ENCODE measurements around the gene TRPV3. TPM values are rescaled to one million over a fixed set of nuclear protein-coding genes. Genes with fewer than 3 reads are reported as not detected.

Gene TRPV3
- total RNA-seq, 1 donor from 2014 or later: 0.27 TPM

DNA sequence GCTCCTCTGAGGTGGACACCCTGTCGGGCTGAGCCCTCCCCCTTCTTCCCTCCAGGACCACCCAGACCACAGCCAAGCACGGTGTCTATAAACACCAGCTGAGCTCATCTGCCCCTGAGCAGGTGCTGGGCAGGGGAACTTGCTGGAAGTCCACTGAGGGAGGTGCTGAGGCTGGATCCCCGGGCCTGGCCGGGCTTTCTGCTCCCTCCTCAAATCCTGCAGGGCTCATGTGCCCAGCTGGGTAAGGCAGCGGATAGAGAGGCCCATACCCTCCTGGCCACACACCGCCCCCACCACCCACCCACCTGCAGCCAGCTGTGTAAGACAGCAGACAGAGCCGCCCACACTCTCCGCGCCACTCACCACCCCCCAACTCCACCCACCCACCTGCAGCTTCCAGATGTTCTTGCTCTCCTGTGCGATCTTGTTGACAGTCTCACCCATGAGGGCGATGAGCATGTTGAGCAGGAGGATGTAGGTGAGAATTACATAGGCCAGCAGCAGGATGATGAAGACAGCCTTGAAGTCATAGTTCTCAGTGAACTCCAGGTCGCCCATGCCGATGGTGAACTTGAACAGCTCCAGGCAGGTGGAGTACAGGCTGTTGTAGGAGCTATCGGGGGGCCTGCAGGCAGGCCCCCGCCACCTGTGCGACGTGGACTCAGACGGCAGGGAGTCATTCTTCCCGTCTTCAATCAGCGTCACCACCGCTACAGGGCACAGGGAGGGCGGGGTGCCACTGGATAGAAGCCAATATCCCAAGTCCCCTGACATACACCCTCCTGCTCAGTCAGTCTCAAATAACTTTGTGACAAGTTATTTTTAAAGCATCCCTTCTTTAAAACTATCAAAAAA, 15.9 kb upstream of the TRPV3 start:
- no peaks in the 10 kb centered on the region for H3K4me1 Mint-ChIP-seq (ENCODE audit: low read depth)
- H3K9me3 Mint-ChIP-seq (ENCODE audit: low read depth): no peaks in the 10 kb centered on the region
- TF ChIP-seq, protein P1, sequence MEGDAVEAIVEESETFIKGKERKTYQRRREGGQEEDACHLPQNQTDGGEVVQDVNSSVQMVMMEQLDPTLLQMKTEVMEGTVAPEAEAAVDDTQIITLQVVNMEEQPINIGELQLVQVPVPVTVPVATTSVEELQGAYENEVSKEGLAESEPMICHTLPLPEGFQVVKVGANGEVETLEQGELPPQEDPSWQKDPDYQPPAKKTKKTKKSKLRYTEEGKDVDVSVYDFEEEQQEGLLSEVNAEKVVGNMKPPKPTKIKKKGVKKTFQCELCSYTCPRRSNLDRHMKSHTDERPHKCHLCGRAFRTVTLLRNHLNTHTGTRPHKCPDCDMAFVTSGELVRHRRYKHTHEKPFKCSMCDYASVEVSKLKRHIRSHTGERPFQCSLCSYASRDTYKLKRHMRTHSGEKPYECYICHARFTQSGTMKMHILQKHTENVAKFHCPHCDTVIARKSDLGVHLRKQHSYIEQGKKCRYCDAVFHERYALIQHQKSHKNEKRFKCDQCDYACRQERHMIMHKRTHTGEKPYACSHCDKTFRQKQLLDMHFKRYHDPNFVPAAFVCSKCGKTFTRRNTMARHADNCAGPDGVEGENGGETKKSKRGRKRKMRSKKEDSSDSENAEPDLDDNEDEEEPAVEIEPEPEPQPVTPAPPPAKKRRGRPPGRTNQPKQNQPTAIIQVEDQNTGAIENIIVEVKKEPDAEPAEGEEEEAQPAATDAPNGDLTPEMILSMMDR (IDR thresholded peaks at IDR 0.05): no peak
- no peak overlapping the region for H3K27ac Mint-ChIP-seq (ENCODE audit: unreplicated experiment)
- H3K36me3 Mint-ChIP-seq (ENCODE audit: low read depth): peaks cover 4% of the 10 kb centered on the region
- no peaks in the 10 kb centered on the region for H3K27me3 Mint-ChIP-seq (ENCODE audit: low read depth)
- DNase-seq (ENCODE audit: low spot score): no peak
- H3K4me3 Mint-ChIP-seq (ENCODE audit: unreplicated experiment): no peak overlapping the region

DNA sequence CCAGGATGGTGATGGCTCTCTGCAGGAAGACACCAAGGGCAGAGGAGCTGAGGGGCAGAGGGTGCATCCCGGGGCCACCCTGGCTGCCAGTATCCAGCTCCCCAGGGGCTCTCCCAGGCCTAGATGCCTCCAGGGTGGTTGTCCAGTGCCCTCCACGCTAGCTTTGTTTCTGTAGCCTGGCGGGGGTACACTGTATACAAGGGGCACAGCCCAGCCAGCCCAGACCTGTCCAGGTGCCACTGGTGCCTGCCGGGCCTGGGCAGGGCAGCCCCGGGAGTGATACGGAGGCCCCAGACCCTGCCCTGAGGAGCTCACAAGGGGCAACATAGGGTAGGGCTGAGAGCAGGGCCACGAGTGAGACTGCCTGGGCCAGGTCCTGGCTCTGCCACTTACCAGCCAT, 14.6 kb upstream of the TRPV3 start:
- Mint-ChIP-seq H3K27ac (ENCODE audit: unreplicated experiment) (no peak overlapping the region), H3K36me3 (ENCODE audit: low read depth) (peaks cover 5% of the 10 kb centered on the region)

DNA sequence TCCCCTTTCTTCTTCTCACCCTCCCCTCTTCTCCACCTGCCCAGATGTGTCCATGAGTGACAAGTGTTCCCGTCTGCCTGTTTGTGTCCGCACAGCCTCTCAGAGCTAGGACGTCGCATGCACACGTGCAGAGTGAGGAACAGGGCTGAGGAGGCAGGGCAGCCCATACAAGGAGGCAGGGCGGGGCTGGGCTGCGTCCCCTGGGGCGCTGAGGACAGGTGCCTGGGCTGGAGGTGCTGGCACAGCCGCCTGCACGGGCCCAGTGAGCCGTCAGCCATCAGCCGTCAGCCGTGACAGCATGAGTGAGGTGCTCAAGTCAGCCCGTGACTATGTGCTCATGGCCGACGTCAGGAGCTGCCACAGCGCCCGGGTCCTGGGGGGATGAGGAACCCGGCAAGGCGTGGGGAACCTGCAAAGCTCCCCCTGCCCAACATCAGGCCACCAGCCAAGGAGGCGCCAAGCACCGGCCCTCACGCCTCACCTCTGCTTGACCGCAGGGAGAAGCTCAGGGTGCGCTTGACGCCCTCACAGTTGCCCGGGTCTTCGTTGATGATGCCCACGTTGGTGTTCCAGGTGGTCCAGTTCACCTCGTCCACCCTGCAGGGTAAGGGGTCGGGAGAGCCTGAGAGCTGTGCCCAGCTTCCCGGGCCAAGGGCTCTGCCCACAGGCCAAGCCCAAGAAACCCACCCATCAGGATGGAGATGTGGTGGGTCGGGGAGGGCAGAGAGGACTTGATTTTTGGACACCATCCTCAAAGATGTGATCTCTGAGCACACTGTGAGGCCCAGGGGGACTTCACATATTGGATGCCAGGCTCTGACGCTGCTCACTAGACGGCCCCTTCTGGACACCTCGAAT, 13.7 kb upstream of the TRPV3 start:
- no peaks in the 10 kb centered on the region for H3K27me3 Mint-ChIP-seq (ENCODE audit: low read depth)
- H3K4me3 Mint-ChIP-seq (ENCODE audit: unreplicated experiment): no peak overlapping the region
- peaks cover 5% of the 10 kb centered on the region for H3K36me3 Mint-ChIP-seq (ENCODE audit: low read depth)
- no peaks in the 10 kb centered on the region for H3K9me3 Mint-ChIP-seq (ENCODE audit: low read depth)
- no peaks in the 10 kb centered on the region for H3K4me1 Mint-ChIP-seq (ENCODE audit: low read depth)
- no peak overlapping the region for H3K27ac Mint-ChIP-seq (ENCODE audit: unreplicated experiment)
- TF ChIP-seq, protein P1 (IDR thresholded peaks at IDR 0.05): no peak
- no peak for DNase-seq (ENCODE audit: low spot score)

More for the DNA sequence above, 14.6 kb upstream of the TRPV3 start:
- no peaks in the 10 kb centered on the region for H3K9me3 Mint-ChIP-seq (ENCODE audit: low read depth)
- no peak overlapping the region for H3K4me3 Mint-ChIP-seq (ENCODE audit: unreplicated experiment)
- TF ChIP-seq, protein P1 (IDR thresholded peaks at IDR 0.05): no peak
- no peak for DNase-seq (ENCODE audit: low spot score)
- no peaks in the 10 kb centered on the region for H3K27me3 Mint-ChIP-seq (ENCODE audit: low read depth)
- H3K4me1 Mint-ChIP-seq (ENCODE audit: low read depth): no peaks in the 10 kb centered on the region

DNA sequence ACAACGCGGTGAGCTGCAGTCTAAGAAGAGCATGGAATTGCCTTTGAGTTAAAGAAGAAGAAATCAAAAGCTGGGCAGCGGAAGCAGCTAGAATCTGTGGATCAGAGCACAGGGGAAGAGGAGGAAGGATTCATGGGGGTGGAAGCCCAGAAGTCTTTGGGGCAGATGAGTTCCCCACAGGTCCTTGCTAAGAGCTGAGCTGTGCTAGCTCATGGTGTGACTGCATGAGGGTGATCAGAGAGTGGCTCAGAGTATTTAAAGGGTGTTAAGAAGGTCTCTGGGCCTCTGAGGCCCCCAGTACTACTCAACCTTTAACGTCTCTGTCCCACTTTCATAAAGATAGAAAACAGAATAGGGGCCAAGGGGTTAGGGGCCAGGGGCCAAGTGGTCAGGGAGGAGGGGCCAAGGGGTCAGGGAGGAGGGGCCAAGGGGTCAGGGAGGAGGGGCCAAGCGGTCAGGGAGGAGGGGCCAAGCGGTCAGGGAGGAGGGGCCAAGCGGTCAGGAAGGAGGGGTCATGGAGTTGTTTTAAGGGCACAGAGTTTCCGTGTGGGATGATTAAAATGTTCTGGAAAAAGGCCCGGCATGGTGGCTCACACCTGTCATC, 12.0 kb upstream of the TRPV3 start:
- Mint-ChIP-seq H3K27ac (ENCODE audit: unreplicated experiment) (no peak overlapping the region), H3K36me3 (ENCODE audit: low read depth) (peaks cover 9% of the 10 kb centered on the region), H3K27me3 (ENCODE audit: low read depth) (no peaks in the 10 kb centered on the region), H3K4me1 (ENCODE audit: low read depth) (no peaks in the 10 kb centered on the region), H3K9me3 (ENCODE audit: low read depth) (no peaks in the 10 kb centered on the region), H3K4me3 (ENCODE audit: unreplicated experiment) (no peak overlapping the region)
- DNase-seq (ENCODE audit: low spot score): no peak
- TF ChIP-seq, protein P1 (IDR thresholded peaks at IDR 0.05): no peak

DNA sequence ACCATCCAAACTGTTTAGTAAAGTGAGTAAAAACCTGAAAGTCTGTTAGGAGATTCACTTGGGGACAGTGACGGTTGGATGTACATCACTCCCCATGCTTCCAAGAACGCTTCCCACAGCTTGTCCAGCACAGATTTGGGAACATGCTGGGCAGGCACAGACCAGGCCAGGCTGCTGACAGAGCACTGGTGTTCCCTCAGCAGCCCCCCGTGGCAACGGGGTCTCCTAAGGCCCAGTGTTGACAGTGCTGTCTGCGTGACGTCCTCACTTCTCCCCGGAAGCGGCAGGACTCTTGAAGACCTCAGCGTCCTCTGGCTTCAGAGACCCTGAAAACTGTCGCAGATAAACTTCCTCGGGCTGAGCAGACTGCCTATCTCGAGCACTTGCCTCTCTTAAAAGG, 8.9 kb upstream of the TRPV3 start:
- TF ChIP-seq, protein P1 (IDR thresholded peaks at IDR 0.05): no peak
- no peaks in the 10 kb centered on the region for H3K9me3 Mint-ChIP-seq (ENCODE audit: low read depth)
- H3K27ac Mint-ChIP-seq (ENCODE audit: unreplicated experiment): no peak overlapping the region
- no peak overlapping the region for H3K4me3 Mint-ChIP-seq (ENCODE audit: unreplicated experiment)
- H3K36me3 Mint-ChIP-seq (ENCODE audit: low read depth): peaks cover 9% of the 10 kb centered on the region
- H3K27me3 Mint-ChIP-seq (ENCODE audit: low read depth): no peaks in the 10 kb centered on the region
- H3K4me1 Mint-ChIP-seq (ENCODE audit: low read depth): no peaks in the 10 kb centered on the region
- no peak for DNase-seq (ENCODE audit: low spot score)

All from chondrocyte (in vitro differentiated cells).